GM19035 (cell line): ENCODE measurements around the gene ANXA9.

Source experiments
- ATAC-seq: cut with Tn5 transposase; IDR thresholded peaks from one replicate; pipeline ENCODE4 v1.9.1; 2021; ENCODE audit not compliant: unreplicated experiment

ANXA9 gene

GRCh38 chr1:150973836-150974579 lies 8.1 kb upstream of the ANXA9 start:
- ATAC-seq: peak; percentile 46

DNA sequence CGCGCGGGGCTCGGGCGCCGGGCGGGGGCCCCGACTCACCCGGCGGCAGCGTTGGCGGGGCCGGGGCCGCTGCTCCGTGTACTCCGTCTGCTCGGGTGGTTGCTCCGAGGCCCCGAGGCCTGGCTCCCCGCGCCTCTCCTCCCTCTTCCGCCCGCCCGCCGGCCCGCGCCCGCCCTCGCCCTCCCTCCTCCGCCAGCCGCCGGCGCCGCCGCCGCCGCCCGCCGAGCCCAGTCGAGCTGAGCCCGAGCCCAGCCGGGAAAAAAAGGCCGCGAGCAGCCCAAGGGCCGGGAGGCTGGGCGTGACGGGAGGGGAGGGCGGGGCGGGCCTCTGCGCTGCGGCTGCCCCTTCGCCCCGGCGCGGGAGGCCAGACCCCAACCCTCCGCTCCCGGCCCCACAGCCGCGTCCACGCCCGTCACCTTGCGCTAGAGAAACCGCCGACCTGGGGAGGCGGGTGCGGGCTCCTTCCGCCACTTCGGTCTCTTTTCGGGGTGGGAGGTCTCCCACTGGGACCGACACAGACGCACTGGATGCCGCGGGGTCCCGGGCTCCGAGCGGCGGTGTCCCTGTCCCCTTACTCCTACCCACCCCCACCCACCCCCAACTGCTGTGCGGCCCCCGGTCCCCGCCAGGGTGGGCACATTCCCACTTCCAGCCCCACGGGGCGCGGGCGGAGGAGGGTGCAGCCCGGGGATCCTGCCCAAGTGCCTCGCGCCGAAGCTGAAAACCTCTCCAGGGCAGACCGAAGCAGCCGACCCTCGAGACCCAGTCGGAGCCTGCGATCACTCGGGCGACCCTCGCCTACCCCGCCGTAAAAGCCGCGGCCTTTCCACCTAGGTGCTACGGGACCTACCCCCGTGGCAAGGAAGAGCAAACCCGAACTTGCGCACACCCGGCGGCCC lies 7.3 kb upstream of the ANXA9 start, which contains the start of gene CERS2:
Gene CERS2, minus strand, starts transcription at position 256 of the 899 bp plus-strand sequence. CDS start 5,745 bp downstream, outside the sequence.
- peak; percentile 57 for ATAC-seq

DNA sequence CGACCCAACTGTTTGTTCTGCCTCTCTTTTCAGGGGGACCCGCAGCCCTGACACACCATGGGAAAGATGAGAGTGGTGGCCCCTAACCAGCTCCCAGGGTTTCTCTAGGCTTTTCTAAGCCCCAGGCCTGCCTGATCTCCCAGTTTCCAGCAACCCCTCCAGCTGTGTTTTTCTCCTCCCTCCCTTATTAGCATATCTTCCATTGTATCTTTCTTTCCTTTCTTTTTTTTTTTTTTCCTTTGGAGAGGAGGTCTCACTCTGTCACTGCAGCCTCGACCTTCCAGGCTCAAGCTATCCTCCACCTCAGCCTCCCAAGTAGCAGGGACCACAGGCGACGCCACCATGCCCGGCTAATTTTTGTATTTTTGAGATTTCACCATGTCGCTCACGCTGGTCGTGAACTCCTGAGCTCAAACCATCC lies 5.7 kb upstream of the ANXA9 start:
- ATAC-seq: no peak

DNA sequence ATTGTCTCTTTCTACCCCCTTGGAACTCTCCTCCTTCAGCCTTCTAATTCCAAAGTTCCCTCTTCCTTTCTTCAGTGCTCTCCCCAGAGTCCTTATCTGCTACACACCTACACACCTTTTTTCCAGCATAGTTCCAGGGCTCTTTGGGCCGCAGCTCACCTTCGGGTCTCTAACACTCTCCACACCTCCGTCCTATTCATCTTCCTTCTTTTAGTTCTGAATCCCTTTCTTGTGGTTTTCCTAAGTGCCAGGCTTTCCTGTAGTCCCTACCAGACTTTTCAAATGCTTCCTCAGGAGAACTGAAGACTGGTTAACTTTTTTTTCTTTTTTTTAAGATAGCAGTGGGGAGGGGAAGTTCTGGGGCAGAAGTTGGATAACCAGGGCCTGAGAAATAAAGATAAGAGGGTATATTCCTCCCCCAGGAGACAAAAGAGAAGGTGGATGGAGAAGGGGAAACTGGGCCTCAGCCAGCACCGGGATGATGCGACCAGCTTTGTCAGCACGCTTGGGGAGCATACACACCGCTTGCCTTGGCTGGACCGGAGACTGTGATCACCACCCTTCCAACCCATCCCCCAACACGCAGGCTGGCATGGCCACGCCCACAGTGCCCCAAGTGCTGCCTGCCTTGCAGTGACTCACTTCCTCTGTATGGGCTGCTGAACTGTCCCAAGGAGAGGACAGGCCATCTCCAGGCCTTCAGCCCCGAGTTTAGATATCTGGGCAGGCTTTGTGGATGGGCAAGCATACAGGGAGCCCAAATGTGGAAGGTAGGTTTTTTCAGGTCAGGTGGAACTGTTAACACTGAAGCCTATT lies 5.0 kb upstream of the ANXA9 start:
- ATAC-seq: no peak

DNA sequence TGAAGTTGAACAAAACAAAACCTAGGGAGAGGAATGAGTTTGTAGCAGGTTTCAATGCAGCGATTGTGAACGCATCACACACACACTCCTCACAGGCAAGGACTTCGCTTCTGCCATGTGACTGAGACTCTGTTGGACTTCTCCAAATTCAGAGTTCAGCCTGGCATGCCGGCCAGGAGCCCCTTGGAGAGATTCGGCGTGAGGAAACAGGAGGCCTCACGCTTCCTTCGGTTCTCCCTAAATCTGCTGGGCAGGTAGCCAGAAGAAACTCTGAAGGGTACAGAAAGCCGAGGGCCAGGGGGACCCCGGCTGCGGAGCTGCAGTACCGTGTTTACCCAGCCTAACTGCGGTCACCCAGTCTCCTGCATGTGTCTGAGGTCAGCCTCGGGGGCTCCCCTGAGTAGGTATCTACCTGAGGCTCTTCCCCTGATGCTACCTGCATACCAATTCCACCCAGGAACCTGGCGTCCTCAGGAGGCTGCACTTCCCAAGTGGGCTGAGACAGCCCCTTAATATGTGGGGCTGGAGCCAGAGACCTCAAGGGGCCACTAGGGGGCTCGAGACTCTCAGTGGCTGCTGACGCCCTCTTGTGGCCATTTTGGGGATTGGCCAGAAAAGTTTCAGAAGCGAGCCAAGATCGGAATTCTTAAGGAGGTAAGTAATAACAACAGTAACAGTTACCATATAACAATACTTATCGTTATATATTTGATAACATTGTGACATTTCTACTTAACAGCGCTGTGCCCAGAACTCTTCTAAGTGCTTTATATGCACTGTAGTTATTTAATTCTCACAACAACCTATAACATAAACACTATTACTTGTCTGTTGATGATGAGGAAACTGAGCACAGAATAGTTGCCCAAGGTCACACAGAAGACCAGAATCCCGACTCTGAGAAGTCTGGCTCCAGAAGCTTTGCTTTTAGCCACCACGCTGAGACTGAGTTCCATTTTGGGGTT lies 2.7 kb upstream of the ANXA9 start:
- peak; percentile 44 for ATAC-seq

DNA sequence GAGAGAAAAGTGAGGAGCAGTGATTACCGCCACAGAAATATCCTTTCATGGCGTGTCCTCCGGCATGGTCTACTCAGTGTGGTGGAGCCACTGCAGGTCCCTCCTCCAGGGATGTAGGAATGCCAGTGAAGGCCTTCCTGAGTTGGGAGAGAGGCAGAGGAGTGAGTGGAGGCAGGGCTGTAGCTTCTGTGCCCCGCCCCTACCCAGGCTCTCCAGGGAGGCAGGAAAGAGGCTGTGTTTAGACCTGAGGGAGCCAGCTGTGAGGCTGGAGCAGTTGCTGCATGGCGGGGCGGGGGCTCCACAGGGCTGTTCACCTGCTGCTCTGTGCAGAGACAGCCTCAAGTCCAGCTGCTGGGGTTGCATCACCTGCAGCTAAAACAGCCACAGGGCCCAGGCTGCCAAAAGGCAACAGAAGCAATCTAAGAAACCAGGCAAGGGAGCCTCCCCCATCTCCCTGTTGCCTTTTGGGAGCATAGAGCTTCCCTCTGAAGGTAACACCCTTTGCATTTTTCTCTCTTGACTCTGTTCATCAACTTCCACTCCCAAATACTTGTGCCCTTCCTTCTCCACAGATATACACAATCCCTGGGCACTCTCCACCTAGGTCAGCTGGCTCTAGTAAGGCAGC lies 801 bp upstream of the ANXA9 start:
- ATAC-seq: no peak

- ATAC-seq: no peak
These were observed 3.2 kb downstream of the ANXA9 start for GRCh38 chr1:150985179-150985825.

DNA sequence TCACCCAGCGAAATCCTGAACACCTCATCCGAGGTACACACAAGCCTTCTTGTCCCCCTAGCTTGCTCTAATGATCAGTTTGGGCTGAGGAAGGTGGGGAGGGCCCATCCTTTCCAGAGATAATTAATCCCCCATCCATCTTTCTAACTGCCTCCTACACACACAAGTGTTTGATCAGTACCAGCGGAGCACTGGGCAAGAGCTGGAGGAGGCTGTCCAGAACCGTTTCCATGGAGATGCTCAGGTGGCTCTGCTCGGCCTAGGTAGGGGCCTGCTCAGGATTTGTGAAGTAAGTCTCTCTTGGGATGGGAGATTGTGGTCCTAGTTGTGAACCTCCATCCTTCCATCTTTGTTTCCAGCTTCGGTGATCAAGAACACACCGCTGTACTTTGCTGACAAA lies 5.8 kb downstream of the ANXA9 start:
- no peak for ATAC-seq

GRCh38 chr1:150992626-150993025 lies 10.5 kb downstream of the ANXA9 start:
- ATAC-seq: no peak

- ATAC-seq: no peak
These were observed 12.2 kb downstream of the ANXA9 start for GRCh38 chr1:150994248-150994647.

DNA sequence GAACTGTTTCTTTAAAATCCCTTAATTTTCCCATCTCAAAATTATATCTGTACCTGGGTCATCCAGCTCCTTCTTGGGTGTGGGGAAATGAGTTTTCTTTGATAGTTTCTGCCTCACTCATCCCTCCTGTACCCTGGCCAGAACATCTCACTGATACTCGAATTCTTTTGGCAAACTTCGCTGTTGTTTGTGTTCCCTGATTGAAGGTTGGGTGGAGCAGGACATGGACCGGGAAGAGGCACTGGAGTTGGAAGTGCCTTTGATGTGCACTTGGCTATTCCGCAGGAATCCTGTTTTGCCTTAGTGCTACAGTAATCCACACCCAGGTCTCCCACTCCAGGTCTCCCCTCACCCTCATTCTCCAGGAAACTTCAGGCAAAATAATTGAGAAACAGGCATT lies 13.4 kb downstream of the ANXA9 start:
- no peak for ATAC-seq

DNA sequence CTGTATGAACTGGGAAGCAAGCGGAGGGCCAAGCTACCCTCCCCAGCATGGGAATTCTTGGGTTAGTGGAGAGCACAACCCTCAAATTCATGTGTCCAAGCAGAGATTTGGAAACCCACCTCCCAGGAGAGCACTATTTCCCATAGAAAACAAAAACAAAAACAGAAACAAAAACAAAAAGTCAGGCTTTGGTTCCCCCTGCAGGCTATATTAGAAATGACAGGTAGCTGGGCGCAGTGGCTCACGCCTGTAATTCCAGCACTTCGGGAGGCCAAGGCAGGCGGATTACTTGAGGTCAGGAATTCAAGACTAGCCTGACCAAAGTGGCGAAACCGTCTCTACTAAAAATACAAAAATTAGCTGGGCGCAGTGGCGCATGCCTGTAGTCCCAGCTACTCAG lies 13.8 kb downstream of the ANXA9 start:
- no peak for ATAC-seq

DNA sequence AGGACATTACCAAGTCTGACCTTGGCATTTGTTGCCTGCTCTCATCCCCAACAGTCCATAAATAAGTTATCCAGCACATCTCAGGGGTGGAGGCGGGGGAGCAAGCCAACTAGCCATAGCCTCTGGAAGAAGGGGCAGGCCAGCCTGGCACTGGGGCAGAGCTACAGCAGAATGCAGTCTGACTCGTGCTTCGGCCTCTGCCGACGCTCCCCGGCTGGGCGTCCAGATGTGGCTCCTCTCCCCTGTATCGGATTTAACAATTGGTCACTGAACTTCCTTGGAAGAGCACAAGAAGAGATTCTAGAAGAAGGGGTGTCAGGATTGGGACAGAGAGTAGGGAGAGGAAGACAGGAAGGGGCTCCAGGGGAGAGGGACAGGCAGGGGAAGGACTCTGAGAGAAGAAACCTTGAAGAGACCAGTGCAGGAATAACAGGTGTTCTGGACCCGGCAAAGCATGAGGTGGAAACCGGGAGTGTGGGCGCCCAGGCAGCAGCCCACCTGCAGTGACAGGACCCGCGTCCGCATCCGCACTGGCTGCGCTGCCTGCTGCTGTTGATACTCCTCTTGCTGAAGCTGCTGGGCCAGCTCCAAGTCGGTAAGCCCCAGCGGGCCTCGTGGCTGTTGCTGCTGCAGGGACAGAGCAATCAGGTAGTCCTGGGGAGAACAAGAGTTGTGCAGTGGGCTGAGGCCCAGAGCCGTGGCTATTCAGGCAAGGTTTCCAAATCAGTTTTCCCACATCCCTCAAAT lies 15.2 kb downstream of the ANXA9 start:
- no peak for ATAC-seq

GRCh38 chr1:150997949-150998348 lies 15.9 kb downstream of the ANXA9 start:
- no peak for ATAC-seq

- no peak for ATAC-seq
These were observed 17.1 kb downstream of the ANXA9 start for GRCh38 chr1:150999051-150999674.

DNA sequence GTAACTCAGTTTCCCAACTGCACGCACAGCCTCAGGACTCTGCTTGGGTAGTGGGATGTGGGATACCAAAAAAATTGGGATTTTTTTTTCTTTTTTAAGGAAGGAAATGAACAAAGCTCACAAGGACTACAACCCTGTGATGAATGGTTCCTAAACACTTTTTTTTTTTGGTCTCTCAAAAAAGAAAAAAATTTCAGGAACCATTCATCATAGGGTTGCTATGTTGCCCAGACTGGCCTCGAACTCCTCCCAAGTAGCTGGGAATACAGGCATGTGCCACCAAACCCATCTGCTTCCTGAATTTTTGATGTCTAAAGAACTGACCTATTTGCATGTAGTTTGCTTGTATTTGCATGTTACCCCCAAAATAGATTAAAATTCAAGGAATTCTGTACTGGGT lies 17.8 kb downstream of the ANXA9 start:
- no peak for ATAC-seq

DNA sequence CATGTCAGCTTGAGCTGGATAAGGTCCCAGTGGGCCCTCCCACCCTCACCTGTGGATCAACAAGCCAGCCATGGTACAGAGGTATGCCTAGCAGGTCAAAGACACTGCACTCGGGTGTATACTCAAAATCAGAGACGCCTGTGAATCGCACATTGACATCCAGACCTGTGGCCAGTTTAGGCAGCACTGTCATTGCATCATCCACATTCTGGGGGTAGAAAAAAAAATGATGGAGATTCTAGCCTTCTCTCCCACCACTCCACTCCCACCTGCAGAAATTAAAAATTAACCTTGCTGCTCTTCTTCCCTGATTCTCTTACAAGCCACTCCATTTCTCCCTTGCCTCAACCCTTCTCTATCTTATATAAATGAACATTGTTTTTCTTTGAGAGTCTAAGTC lies 18.3 kb downstream of the ANXA9 start:
- ATAC-seq: no peak

- no peak for ATAC-seq
These were observed 19.5 kb downstream of the ANXA9 start for GRCh38 chr1:151001602-151002001.
